Inflammatory macrophage treated with lipopolysaccharide for 1 hour (primary cell): Measurements from ENCODE around the gene SPEM1.

Experiments
- DNase-seq, 2 donors: peaks; one replicate each; pipeline ENCODE4 v3.0.0-alpha.2; 2020 to 2022

Gene SPEM1

DNA sequence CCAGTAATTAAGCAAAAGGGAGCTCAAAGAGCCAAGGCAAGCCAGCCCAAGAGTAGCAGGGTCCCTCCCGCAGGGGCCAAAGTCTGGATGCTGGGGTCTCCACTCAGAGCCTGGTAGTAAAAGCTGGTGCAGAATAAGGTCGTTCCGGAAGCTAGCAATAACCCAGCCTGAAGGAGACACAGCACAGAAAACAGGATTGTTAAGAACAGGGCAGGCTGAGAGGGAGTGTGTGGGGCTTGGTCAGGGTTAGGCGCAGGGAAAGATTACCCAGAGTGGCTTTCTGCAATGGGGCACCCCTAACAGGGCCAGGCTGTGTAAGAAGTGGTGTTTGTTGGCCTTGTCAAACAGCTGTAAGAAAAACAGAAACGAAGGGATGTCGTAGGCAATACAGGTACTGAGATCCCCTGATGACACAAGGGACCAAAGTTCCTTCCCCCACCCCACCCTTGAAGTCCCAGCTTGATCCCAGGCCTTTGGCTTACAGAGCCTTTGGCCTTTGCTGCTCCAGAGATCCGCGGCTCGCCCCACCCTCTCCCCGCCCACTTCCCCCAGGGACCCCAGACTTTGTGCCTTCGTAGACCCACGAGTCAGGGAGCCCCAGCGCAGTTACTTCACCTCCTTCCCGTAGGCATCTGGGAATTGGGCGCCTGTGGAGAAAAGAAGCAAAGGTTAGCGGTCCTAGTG is 16.9 kb upstream of the SPEM1 start:
- DNase-seq, result peak in 1 of 2 donors; percentile 2

GRCh38 chr17:7403727-7403976 is 16.5 kb upstream of the SPEM1 start:
- no peak for DNase-seq

DNA sequence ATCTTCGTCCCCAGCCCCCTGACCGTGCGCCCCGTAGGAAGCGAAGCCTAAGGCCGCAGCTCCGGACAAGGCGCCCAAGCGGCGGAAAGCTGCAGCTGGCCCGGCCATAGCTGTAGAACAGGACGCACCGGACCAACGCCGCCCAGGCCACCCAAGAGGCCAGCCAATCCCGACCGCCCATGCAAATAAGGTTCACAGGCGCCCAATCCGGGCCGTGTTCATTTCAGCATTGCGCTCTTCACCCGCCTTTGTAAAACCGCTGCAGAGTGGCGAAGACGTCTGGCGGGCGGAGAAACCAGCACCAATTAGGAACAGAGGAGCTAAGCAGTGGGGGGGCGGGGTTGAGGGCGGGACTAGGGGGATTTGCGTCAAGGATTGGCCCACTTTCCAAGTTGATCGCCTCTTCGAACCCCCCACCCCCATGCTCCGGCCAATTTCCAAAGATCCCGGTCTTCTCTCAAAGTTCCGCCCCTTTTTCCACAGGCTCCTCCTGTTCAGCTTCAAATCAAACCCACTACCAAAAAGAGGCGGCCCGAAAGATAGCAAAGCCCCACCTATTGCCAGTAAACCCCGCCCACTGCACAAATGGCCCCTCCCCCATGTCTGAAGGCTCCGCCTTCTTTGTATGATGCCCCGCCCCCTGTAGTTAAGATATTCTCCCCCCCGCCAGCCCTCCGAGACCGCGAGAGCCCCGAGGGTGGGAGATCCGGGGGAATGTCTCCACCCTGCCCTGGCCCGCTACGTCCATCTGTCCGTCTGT is 16.0 kb upstream of the SPEM1 start, which contains the start of gene TMEM256:
Gene TMEM256 (minus strand): TSS at position 121 of the 760 bp plus-strand sequence. CDS start 13 bp downstream, at position 108.
- DNase-seq, result peak; percentile 99

DNA sequence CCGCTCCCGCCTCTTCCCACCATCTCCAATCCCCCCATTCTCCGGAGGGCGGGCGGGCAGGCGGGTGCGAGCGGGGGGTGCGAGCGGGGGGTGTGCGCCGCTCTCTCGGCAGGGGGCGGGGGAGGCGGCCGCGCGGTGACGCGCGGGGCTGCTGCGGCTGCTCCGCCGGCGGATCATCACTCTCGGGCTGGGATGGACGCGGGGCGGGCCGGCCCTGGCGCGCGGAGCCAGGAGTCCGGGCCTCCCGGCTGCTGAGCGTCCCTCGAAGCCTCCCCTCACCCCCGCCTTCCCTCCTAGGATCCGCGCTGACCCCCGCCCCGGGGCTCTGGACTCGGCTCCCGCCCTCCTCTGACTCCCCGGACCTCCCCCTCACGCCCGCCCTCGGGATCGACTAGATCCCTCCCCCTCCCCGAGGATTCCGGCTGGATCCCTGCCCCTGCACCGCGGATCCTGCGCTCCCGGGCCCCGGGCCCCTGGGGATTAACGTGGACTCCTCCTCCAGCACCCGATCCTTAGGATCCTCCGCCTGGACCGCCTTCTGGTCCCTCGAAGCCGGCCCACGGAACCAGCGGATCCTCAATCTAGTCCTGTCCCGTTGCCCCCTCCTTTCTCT is 15.3 kb upstream of the SPEM1 start:
- no peak for DNase-seq

GRCh38 chr17:7405350-7406234 is 14.5 kb upstream of the SPEM1 start:
- DNase-seq, result no peak

GRCh38 chr17:7406235-7406825 is 13.8 kb upstream of the SPEM1 start:
- DNase-seq, result no peak

GRCh38 chr17:7407082-7407481 is 13.0 kb upstream of the SPEM1 start:
- no peak for DNase-seq

GRCh38 chr17:7407485-7408251 is 12.5 kb upstream of the SPEM1 start, which contains the start of gene NLGN2:
Gene NLGN2 (plus strand): TSS chr17:7407845. CDS start chr17:7408256, 411 bp downstream.
- no peak for DNase-seq

- DNase-seq, result no peak
Measured at GRCh38 chr17:7408252-7408727, 11.8 kb upstream of the SPEM1 start.

DNA sequence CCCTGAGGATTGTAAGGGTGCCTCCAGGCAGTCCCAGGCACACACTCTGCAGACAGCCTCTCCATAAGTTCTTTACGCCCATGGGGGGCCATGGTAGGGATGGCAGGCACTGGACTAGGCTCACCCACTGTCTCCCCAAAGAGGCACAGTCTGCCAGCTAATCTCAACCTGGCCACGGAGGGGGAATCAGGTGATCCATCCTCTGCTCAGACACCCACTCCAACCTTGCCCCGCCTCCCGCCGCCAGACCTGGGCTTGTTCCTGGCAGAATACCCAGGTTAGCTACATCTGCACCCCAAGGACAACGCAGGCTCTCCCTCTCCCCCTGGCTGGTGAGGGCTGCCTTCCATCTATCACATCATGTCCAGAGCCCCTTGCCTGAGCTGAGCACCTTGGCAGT is 11.3 kb upstream of the SPEM1 start:
- no peak for DNase-seq

- DNase-seq, result no peak
Measured at GRCh38 chr17:7409716-7410115, 10.4 kb upstream of the SPEM1 start.

- DNase-seq, result no peak
Measured at GRCh38 chr17:7410634-7411426, 9.3 kb upstream of the SPEM1 start.

- no peak for DNase-seq
Measured at GRCh38 chr17:7411427-7411750, 8.7 kb upstream of the SPEM1 start.

DNA sequence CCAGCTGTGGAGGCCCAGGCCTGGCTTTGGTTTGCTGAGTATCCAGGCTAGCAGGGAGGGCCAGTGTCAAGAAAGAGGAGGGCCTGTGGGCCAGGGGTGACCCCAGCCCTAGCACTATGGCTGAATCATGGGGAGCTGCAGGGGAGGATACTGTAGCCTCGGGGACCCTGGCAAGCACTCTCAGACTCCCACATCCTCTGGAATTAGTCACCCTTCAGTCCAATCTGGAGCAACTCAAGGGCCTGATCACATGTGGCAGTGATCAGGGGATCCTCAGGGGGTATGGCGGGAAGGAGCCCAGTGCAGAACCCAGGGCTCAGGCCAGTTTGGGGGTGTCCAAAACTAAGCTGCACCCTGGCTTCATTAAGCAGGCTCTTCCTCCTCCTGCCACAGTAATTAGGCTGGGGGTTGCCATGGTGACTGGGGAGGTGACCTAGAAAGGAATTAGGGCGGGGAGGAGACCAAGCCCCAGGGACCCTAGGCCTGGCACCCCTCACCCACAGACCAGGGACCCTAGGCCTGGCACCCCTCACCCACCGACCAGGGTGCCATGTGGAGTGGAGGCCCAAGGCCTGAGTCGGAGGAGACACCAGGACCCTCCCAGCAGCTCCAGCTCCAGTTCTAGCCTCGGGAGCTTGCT is 6.7 kb upstream of the SPEM1 start:
- no peak for DNase-seq

DNA sequence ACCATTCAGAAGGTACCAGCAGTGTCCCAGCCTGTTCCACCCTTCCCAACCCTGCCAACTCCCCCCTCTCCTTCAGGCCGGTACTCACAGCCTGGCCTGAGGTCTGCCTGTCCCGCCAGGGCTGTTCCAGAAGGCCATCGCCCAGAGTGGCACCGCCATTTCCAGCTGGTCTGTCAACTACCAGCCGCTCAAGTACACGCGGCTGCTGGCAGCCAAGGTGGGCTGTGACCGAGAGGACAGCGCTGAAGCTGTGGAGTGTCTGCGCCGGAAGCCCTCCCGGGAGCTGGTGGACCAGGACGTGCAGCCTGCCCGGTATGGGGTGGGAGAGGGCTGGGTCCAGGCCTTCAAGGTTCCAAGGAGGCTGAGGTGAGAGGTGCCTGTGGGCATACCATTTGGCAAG is 5.3 kb upstream of the SPEM1 start:
- DNase-seq, result no peak

- DNase-seq, result no peak
Measured at GRCh38 chr17:7415784-7416183, 4.3 kb upstream of the SPEM1 start.

GRCh38 chr17:7416323-7416722 is 3.8 kb upstream of the SPEM1 start:
- DNase-seq, result no peak

DNA sequence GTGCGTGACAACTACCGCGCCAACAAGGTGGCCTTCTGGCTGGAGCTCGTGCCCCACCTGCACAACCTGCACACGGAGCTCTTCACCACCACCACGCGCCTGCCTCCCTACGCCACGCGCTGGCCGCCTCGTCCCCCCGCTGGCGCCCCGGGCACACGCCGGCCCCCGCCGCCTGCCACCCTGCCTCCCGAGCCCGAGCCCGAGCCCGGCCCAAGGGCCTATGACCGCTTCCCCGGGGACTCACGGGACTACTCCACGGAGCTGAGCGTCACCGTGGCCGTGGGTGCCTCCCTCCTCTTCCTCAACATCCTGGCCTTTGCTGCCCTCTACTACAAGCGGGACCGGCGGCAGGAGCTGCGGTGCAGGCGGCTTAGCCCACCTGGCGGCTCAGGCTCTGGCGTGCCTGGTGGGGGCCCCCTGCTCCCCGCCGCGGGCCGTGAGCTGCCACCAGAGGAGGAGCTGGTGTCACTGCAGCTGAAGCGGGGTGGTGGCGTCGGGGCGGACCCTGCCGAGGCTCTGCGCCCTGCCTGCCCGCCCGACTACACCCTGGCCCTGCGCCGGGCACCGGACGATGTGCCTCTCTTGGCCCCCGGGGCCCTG is 3.0 kb upstream of the SPEM1 start:
- no peak for DNase-seq

GRCh38 chr17:7418472-7419152 is 1.5 kb upstream of the SPEM1 start:
- no peak for DNase-seq

DNA sequence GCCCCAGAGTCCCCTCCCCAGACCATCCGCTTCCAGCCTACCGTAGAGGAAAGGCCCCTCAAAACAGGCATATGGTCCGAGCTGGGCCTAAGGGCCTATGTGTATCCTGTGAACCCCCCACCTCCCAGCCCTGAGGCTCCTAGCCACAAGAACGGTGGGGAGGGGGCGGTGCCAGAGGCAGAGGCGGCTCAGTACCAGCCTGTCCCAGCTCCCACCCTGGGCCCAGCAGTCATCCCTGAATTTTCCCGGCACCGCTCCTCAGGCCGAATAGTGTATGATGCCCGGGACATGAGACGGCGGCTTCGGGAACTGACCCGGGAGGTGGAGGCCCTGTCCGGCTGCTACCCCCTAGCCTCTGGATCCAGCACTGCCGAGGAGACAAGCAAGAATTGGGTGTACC is 1.1 kb downstream of the SPEM1 start:
- no peak for DNase-seq
